Naive thymus-derived CD4-positive, alpha-beta T cell (primary cell): ENCODE measurements around the gene SMYD3. TPM values are rescaled to one million over a fixed set of nuclear protein-coding genes. Genes with fewer than 3 reads are reported as not detected.
A peak's percentile ranks its signal among the peaks of the same experiment; 100 is the strongest.

Source experiments
- ATAC-seq: fragments of 150-1000 bp; cut with Tn5 transposase; 2 replicates; pipeline ENCODE4 v1.10.0; 2021; ENCODE audit warnings: mild to moderate bottlenecking, moderate library complexity
- CTCF ChIA-PET: fragments of 350-600 bp; sonication (Branson Sonifier 250); formaldehyde crosslinking; loops from one replicate; lab custom pipeline; 2021; ENCODE audit warnings: antibody characterized with exemption; lab: Charles Lee
- POLR2A ChIA-PET: fragments of 350-600 bp; sonication (Branson Sonifier 250); formaldehyde crosslinking; loops from one replicate; lab custom pipeline; 2021; ENCODE audit warnings: antibody characterized with exemption, inconsistent platforms; lab: Charles Lee
- DNase-seq, 9 donors: peaks; one replicate each; pipeline versions ENCODE4 v3.0.0 to v3.0.0-alpha.2; 2020 to 2022; ENCODE audit warnings: mixed read lengths in 1 of 9
- H3K27ac ChIP-seq: one replicate; pipeline ENCODE4 v1.7.0; 2013; ENCODE audit warnings: mild to moderate bottlenecking, low read depth, low read length, moderate library complexity
- H3K27me3 ChIP-seq, 2 donors: one replicate each; pipeline ENCODE4 v1.7.0; 2013; ENCODE audit warnings: low read length in 2 of 2, mild to moderate bottlenecking in 2 of 2, moderate library complexity in 2 of 2; ENCODE audit not compliant: control insufficient read depth in 2 of 2, insufficient read depth in 2 of 2
- H3K36me3 ChIP-seq, 3 experiments: 1 replicate in 2 of 3; 2 replicates in 1 of 3; pipeline ENCODE4 v1.7.0; 2013; ENCODE audit warnings: low read length in 3 of 3, mild to moderate bottlenecking in 3 of 3, moderate library complexity in 1 of 3; ENCODE audit not compliant: insufficient read depth in 3 of 3, control insufficient read depth in 2 of 3
- H3K4me1 ChIP-seq, 2 donors: one replicate each; pipeline ENCODE4 v1.7.0; 2013; ENCODE audit warnings: low read length in 2 of 2, mild to moderate bottlenecking in 2 of 2, moderate library complexity in 1 of 2; ENCODE audit not compliant: control insufficient read depth in 2 of 2, insufficient read depth in 2 of 2
- H3K4me3 ChIP-seq: 2 replicates; pipeline ENCODE4 v1.7.0; 2013; ENCODE audit warnings: mild to moderate bottlenecking, low read length
- H3K9me3 ChIP-seq, 3 experiments: 1 replicate in 2 of 3; 2 replicates in 1 of 3; pipeline ENCODE4 v1.7.0; 2013; ENCODE audit warnings: low read length in 3 of 3; ENCODE audit not compliant: control insufficient read depth in 2 of 3
- H3K27ac Mint-ChIP-seq, 9 donors: one replicate each; pipeline ENCODE4 v1.8.0; 2020 to 2022; ENCODE audit warnings: mixed read lengths in 9 of 9, mild to moderate bottlenecking in 8 of 9, moderate library complexity in 5 of 9, inconsistent platforms in 2 of 9
- H3K27me3 Mint-ChIP-seq, 5 donors: one replicate each; pipeline ENCODE4 v1.8.0; 2021 to 2022; ENCODE audit warnings: mixed read lengths in 5 of 5, mild to moderate bottlenecking in 1 of 5
- H3K36me3 Mint-ChIP-seq, 5 donors: one replicate each; pipeline ENCODE4 v1.8.0; 2020 to 2022; ENCODE audit warnings: mixed read lengths in 5 of 5, mild to moderate bottlenecking in 3 of 5, inconsistent platforms in 1 of 5
- H3K4me1 Mint-ChIP-seq, 7 donors: one replicate each; pipeline ENCODE4 v1.8.0; 2020 to 2022; ENCODE audit warnings: mixed read lengths in 7 of 7, mild to moderate bottlenecking in 3 of 7, inconsistent platforms in 1 of 7
- H3K4me3 Mint-ChIP-seq, 10 donors: one replicate each; pipeline ENCODE4 v1.8.0; 2020 to 2022; ENCODE audit warnings: mild to moderate bottlenecking in 10 of 10, mixed read lengths in 10 of 10, moderate library complexity in 6 of 10, inconsistent platforms in 2 of 10
- H3K9me3 Mint-ChIP-seq, 11 donors: one replicate each; pipeline ENCODE4 v1.8.0; 2020 to 2022; ENCODE audit warnings: mixed read lengths in 11 of 11, mild to moderate bottlenecking in 4 of 11, inconsistent platforms in 1 of 11, moderate library complexity in 1 of 11
- intact Hi-C, 2 donors: fragments of 100-400 bp; cut with micrococcal nuclease; formaldehyde crosslinking; loops; one replicate each; pipeline ENCODE4 v1.15.1; 2023
- polyA plus RNA-seq, 2 donors: library from polyadenylated mRNA; unstranded; fragments of 300-500 nt; fragmentation: Illumina TruSeq; gene quantifications; one replicate each; pipeline ENCODE4 v1.2.3, GENCODE V29; 2021
- total RNA-seq, 6 experiments: library from RNA in 5 of 6; stranded (reverse) in 5 of 6; gene quantifications; 1 replicate in 5 of 6; 2 replicates in 1 of 6; pipeline ENCODE4 v1.2.3 and lab custom pipeline; 2021 to 2026

Gene SMYD3
- total and polyA plus RNA-seq, 7 experiments from 2014 or later, result 19.5 to 28.6 (median 24.4) TPM

DNA sequence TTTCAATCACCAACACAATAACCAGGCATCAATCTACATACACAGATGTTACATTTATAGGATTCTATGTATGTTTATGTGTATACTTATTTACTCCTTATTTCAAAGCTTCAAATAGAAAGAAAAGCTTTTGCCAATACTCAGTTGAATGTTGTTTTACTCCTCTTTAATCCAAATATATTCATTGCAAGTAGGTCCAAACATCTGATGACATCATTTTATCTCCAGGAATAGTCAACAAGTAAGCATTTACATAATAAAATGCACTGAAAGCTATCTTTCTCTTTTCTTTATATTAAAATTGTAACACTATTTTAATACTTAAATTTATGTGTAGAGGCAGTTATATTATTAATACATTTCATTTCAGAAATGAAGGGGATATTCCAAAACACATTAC is 380.5 kb downstream of the SMYD3 start:
- DNase-seq, result no peak
- H3K9me3 ChIP-seq, result no peaks in the 10 kb centered on the region
- H3K36me3 ChIP-seq, result no peaks in the 10 kb centered on the region
- Mint-ChIP-seq H3K36me3 (peaks cover 0 to 29% (median 10%) of the 10 kb centered on the region in 5 donors), H3K9me3 (peaks cover 0 to 2% (median 0%) of the 10 kb centered on the region in 11 donors), H3K27me3 (no peaks in the 10 kb centered on the region), H3K4me1 (no peaks in the 10 kb centered on the region), H3K4me3 (no peak overlapping the region), H3K27ac (no peak overlapping the region)
- no peak for ATAC-seq
- ChIA-PET CTCF (no interaction called here), POLR2A (no interaction called here)
- H3K27ac ChIP-seq, result no peak overlapping the region
- H3K27me3 ChIP-seq, result no peaks in the 10 kb centered on the region
- no peaks in the 10 kb centered on the region for H3K4me1 ChIP-seq
- intact Hi-C loops, result no loop called here
- H3K4me3 ChIP-seq, result no peak overlapping the region

DNA sequence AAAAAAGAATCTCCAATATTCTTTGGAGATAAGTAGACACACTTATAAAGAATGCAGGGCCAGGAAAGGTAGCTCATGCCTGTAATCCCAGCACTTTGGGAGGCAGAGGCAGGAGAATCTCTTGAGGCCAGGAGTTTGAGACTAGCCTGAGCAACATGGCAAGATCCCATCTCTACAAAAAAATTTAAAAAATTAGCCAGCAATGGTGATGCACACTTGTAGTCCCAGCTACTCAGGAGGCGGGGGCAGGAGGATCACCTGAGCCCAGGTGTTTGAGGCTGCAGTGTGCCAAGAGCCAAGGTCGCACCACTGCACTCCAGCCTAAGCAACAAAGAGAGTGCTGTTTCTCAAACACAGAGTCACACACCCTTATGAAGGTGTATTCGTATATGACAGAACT is 385.0 kb downstream of the SMYD3 start:
- no peaks in the 10 kb centered on the region for H3K27me3 Mint-ChIP-seq
- no peaks in the 10 kb centered on the region for H3K27me3 ChIP-seq
- H3K4me1 Mint-ChIP-seq, result peaks cover 3 to 16% (median 11%) of the 10 kb centered on the region in 7 donors
- no peak overlapping the region for H3K27ac Mint-ChIP-seq
- ATAC-seq, result no peak
- ChIA-PET CTCF (no interaction called here), POLR2A (no interaction called here)
- intact Hi-C loops, result no loop called here
- H3K4me3 Mint-ChIP-seq, result no peak overlapping the region
- H3K4me1 ChIP-seq, result peaks cover 0 to 1% of the 10 kb centered on the region in 2 donors
- H3K27ac ChIP-seq, result no peak overlapping the region
- H3K9me3 Mint-ChIP-seq, result peaks cover 0 to 4% (median 0%) of the 10 kb centered on the region in 11 donors
- H3K4me3 ChIP-seq, result no peak overlapping the region
- H3K36me3 Mint-ChIP-seq, result peaks cover 0 to 24% (median 15%) of the 10 kb centered on the region in 5 donors
- DNase-seq, result no peak
- H3K36me3 ChIP-seq, result no peaks in the 10 kb centered on the region
- H3K9me3 ChIP-seq, result no peaks in the 10 kb centered on the region

DNA sequence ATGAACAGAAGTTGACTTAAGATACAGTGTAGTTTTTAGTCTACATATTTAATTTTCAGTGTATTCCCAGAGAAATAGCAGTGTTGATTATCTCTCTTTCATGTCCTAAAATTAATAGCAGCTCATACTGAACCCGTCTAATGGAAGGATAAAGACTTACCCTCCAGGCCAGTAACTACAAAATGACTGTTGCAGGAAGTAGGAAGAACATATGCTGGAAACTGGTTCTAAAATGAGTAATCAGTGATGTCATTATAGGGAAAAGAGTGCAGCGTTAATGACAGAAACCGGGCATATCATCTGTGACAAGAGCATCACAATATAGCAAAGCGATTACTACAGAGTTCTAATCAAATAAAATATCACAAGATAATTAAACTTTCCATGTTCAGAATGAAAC is 385.5 kb downstream of the SMYD3 start:
- no peak overlapping the region for H3K27ac ChIP-seq
- DNase-seq (no peak), ATAC-seq (no peak)
- no peaks in the 10 kb centered on the region for H3K27me3 ChIP-seq
- ChIA-PET POLR2A (no interaction called here), CTCF (no interaction called here)
- intact Hi-C loops, result no loop called here
- H3K36me3 ChIP-seq, result no peaks in the 10 kb centered on the region
- no peak overlapping the region for H3K4me3 Mint-ChIP-seq
- H3K9me3 ChIP-seq, result no peaks in the 10 kb centered on the region
- no peak overlapping the region for H3K4me3 ChIP-seq
- H3K27me3 Mint-ChIP-seq, result no peaks in the 10 kb centered on the region
- peaks cover 0 to 4% (median 0%) of the 10 kb centered on the region in 11 donors for H3K9me3 Mint-ChIP-seq
- H3K4me1 ChIP-seq, result peaks cover 5 to 6% of the 10 kb centered on the region in 2 donors
- H3K36me3 Mint-ChIP-seq, result peaks cover 0 to 24% (median 15%) of the 10 kb centered on the region in 5 donors
- peaks cover 3 to 20% (median 15%) of the 10 kb centered on the region in 7 donors for H3K4me1 Mint-ChIP-seq
- H3K27ac Mint-ChIP-seq, result no peak overlapping the region

DNA sequence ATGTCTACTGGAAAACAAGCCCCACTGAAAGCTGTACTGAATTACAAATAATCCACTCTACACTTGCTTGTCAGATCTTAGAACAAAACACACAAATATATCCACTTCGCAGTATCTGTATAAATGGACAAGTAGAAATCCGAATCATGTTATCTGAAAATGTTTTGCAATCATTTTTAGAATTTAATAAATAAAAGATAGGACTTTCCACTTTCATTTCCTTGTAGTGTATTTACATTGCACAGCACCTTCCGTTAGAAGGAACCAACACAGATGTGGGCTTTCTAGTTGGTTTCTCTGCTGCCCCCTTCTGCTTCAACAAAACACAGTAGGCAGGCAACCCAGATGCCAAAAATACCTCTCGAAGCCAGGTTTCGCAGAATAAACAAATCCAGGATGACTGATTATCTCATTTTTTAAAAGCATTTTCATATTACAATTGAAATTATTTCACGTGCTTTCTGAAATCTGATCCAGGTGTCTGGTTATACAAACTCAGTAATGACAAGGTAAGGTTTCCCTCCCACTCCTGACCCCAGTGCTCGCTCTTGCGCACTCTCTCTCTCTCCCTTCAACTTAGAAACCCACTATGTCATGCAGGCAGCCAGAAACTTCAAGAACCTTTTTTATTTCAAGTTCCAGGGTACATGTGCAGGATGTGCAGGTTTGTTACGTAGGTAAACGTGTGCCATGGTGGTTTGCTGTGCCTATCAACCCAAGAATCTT is 389.9 kb downstream of the SMYD3 start:
- peak; percentile 94 for ATAC-seq
- Mint-ChIP-seq H3K4me3 (peak overlapping the region; percentile 23 to 92 (median 68)), H3K27ac (peak overlapping the region; percentile 11 to 95 (median 87)), H3K4me1 (peaks cover 13 to 50% (median 38%) of the 10 kb centered on the region in 7 donors), H3K9me3 (peaks cover 0 to 4% (median 0%) of the 10 kb centered on the region in 11 donors), H3K27me3 (no peaks in the 10 kb centered on the region), H3K36me3 (peaks cover 0 to 27% (median 12%) of the 10 kb centered on the region in 5 donors)
- ChIA-PET POLR2A (no interaction called here), CTCF (no interaction called here)
- Histone ChIP-seq H3K4me3 (peak overlapping the region; percentile 34), H3K27me3 (no peaks in the 10 kb centered on the region), H3K27ac (peak overlapping the region; percentile 69), H3K4me1 (peaks cover 6 to 9% of the 10 kb centered on the region in 2 donors), H3K36me3 (no peaks in the 10 kb centered on the region), H3K9me3 (no peaks in the 10 kb centered on the region)
- peak in 7 of 9 donors; percentile 66 to 89 (median 83) for DNase-seq
- intact Hi-C loops, result loop anchor here (1.0 kb wide), 3 partner anchors 105 to 964 kb away; no protein-coding TSS in a partner anchor

DNA sequence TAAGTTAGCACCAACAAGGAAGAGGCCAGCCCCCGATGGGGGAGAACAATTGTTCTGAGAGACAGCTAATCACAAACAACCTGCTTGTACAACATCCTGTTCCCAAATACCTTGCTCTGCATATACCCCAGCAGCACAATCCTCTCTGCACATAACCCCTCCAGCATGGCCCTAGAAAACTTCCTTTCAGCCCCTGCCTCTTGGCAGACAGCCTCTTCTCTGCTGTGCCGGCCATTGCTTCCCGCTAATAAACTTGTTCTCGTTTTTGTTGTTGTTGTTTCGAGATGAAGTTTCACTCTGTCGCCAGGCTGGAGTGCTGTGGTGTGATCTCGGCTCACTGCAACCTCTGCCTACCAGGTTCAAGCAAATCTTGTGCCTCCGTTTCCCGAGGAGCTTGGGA is 392.7 kb downstream of the SMYD3 start:
- POLR2A ChIA-PET, result no interaction called here
- Histone ChIP-seq H3K36me3 (no peaks in the 10 kb centered on the region), H3K9me3 (no peaks in the 10 kb centered on the region), H3K4me3 (no peak overlapping the region), H3K27me3 (no peaks in the 10 kb centered on the region), H3K27ac (no peak overlapping the region), H3K4me1 (peaks cover 6 to 9% of the 10 kb centered on the region in 2 donors)
- CTCF ChIA-PET, result no interaction called here
- Mint-ChIP-seq H3K27ac (peak overlapping the region in 7 of 9 donors; percentile 27 to 95 (median 80)), H3K4me3 (no peak overlapping the region), H3K27me3 (no peaks in the 10 kb centered on the region), H3K9me3 (peaks cover 0 to 6% (median 0%) of the 10 kb centered on the region in 11 donors), H3K36me3 (peaks cover 0 to 11% (median 0%) of the 10 kb centered on the region in 5 donors), H3K4me1 (peaks cover 13 to 50% (median 38%) of the 10 kb centered on the region in 7 donors)
- intact Hi-C loops, result no loop called here
- no peak for DNase-seq
- ATAC-seq, result no peak

DNA sequence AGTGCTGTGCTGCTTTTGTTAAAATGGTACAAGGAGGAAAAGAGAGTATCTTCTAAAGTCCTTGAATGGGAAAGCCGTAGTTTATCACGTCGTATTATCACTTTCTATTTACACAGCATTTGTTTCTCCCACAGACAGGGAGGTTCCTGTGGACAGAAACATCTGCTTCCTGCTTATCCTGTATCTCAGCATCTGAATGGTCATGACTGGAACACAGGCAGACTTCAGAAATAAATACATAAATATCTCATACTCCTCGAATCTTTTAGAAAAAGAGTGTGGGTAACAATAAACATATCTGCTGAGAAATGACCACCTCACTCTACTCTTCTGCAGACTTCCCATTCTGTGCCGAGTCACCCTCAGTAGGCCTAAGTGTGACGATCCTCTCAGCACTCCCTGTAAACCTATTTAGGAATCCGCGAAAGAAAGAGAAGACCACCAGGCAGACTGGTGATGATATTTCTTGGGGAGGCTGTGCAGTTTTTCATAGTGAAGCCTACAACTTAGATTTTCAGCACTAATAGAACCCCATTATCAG is 393.5 kb downstream of the SMYD3 start:
- Mint-ChIP-seq H3K4me1 (peaks cover 13 to 49% (median 37%) of the 10 kb centered on the region in 7 donors), H3K36me3 (peaks cover 0 to 13% (median 3%) of the 10 kb centered on the region in 5 donors), H3K27me3 (no peaks in the 10 kb centered on the region), H3K9me3 (peaks cover 0 to 6% (median 0%) of the 10 kb centered on the region in 11 donors), H3K27ac (peak overlapping the region in 4 of 9 donors; percentile 27 to 84 (median 52)), H3K4me3 (peak overlapping the region in 1 of 10 donors; percentile 19)
- Histone ChIP-seq H3K27me3 (no peaks in the 10 kb centered on the region), H3K4me1 (peaks cover 6 to 9% of the 10 kb centered on the region in 2 donors), H3K4me3 (no peak overlapping the region), H3K27ac (no peak overlapping the region), H3K9me3 (no peaks in the 10 kb centered on the region), H3K36me3 (no peaks in the 10 kb centered on the region)
- CTCF ChIA-PET, result no interaction called here
- intact Hi-C loops, result no loop called here
- no peak for ATAC-seq
- POLR2A ChIA-PET, result no interaction called here
- DNase-seq, result no peak
